H9 (cell line): ENCODE data around the gene COL27A1. TPM values are rescaled to one million over a fixed set of nuclear protein-coding genes. Genes with fewer than 3 reads are reported as not detected.

Experiments
- DNase-seq: peaks from one replicate; pipeline ENCODE4 v3.0.0-alpha.2; 2017
- H2AFZ ChIP-seq: one replicate; pipeline ENCODE4 v1.6.1; 2013; ENCODE audit warnings: mild to moderate bottlenecking, low read length, control low read depth, moderate library complexity
- H2AK5ac ChIP-seq: 2 replicates; pipeline ENCODE4 v1.6.1; 2013; ENCODE audit warnings: low read length, control low read depth, mixed read lengths; ENCODE audit not compliant: insufficient read length
- H2BK120ac ChIP-seq: one replicate; pipeline ENCODE4 v1.6.1; 2013; ENCODE audit warnings: low read depth, mild to moderate bottlenecking, low read length, control low read depth, inconsistent platforms; ENCODE audit not compliant: poor library complexity, severe bottlenecking
- H2BK12ac ChIP-seq: 2 replicates; pipeline ENCODE4 v1.6.1; 2013; ENCODE audit warnings: low read length, control low read depth, mixed read lengths, low read depth; ENCODE audit not compliant: insufficient read length
- H2BK15ac ChIP-seq: 2 replicates; pipeline ENCODE4 v1.6.1; 2013; ENCODE audit warnings: low read depth, low read length, control low read depth
- H2BK20ac ChIP-seq: one replicate; pipeline ENCODE4 v1.6.1; 2013; ENCODE audit warnings: low read depth, mild to moderate bottlenecking, low read length, control low read depth, inconsistent platforms; ENCODE audit not compliant: poor library complexity, severe bottlenecking
- H2BK5ac ChIP-seq: 2 replicates; pipeline ENCODE4 v1.6.1; 2013; ENCODE audit warnings: low read length, control low read depth, mixed read lengths; ENCODE audit not compliant: insufficient read length
- H3K14ac ChIP-seq: 2 replicates; pipeline ENCODE4 v1.6.1; 2013; ENCODE audit warnings: low read length, control low read depth; ENCODE audit not compliant: insufficient read depth
- H3K18ac ChIP-seq: 2 replicates; pipeline ENCODE4 v1.6.1; 2013; ENCODE audit warnings: low read depth, mild to moderate bottlenecking, mixed read lengths, low read length, control low read depth; ENCODE audit not compliant: insufficient read length
- H3K23ac ChIP-seq: 2 replicates; pipeline ENCODE4 v1.6.1; 2013; ENCODE audit warnings: low read length, control low read depth, mixed read lengths, low read depth; ENCODE audit not compliant: insufficient read length
- H3K23me2 ChIP-seq: 2 replicates; pipeline ENCODE4 v1.6.1; 2013; ENCODE audit warnings: low read depth, mild to moderate bottlenecking, mixed read lengths, low read length, control low read depth; ENCODE audit not compliant: insufficient read length, poor library complexity, severe bottlenecking
- H3K27ac ChIP-seq: 2 replicates; pipeline ENCODE4 v1.5.1; 2013; ENCODE audit warnings: low read length, control low read depth, mixed read lengths, low read depth; ENCODE audit not compliant: insufficient read length
- H3K27me3 ChIP-seq: 2 replicates; pipeline ENCODE4 v1.6.1; 2013; ENCODE audit warnings: low read length, control low read depth, inconsistent platforms; ENCODE audit not compliant: insufficient read depth
- H3K4ac ChIP-seq: 2 replicates; pipeline ENCODE4 v1.6.1; 2013; ENCODE audit warnings: low read depth, mild to moderate bottlenecking, control low read depth, inconsistent platforms, low read length, moderate library complexity
- H3K4me1 ChIP-seq: 2 replicates; pipeline ENCODE4 v1.6.1; 2013; ENCODE audit warnings: low read length, control low read depth, inconsistent platforms; ENCODE audit not compliant: insufficient read depth
- H3K4me2 ChIP-seq: 2 replicates; pipeline ENCODE4 v1.6.1; 2013; ENCODE audit warnings: low read length, control low read depth, mixed read lengths; ENCODE audit not compliant: insufficient read length, insufficient read depth
- H3K56ac ChIP-seq: 2 replicates; pipeline ENCODE4 v1.6.1; 2013; ENCODE audit warnings: low read depth, mild to moderate bottlenecking, mixed read lengths, low read length, control low read depth; ENCODE audit not compliant: insufficient read length
- H3K79me1 ChIP-seq: 2 replicates; pipeline ENCODE4 v1.6.1; 2013; ENCODE audit warnings: low read depth, mild to moderate bottlenecking, moderate library complexity, low read length, control low read depth, inconsistent platforms; ENCODE audit not compliant: insufficient read depth, poor library complexity, severe bottlenecking
- H3K79me2 ChIP-seq: 2 replicates; pipeline ENCODE4 v1.6.1; 2013; ENCODE audit warnings: low read length, control low read depth, inconsistent platforms; ENCODE audit not compliant: insufficient read depth
- H3K9ac ChIP-seq: 2 replicates; pipeline ENCODE4 v1.6.1; 2013; ENCODE audit warnings: low read length, control low read depth, mixed read lengths; ENCODE audit not compliant: insufficient read length; ENCODE audit errors: extremely low read depth
- H3K9me3 ChIP-seq: one replicate; pipeline ENCODE4 v1.6.1; 2013; ENCODE audit warnings: low read depth, low read length, inconsistent platforms; ENCODE audit not compliant: control insufficient read depth
- H3T11ph ChIP-seq: one replicate; pipeline ENCODE4 v1.6.1; 2013; ENCODE audit warnings: mild to moderate bottlenecking, low read length, control low read depth, inconsistent platforms
- H4K20me1 ChIP-seq: one replicate; pipeline ENCODE4 v1.6.1; 2013; ENCODE audit not compliant: control insufficient read depth, insufficient read length, insufficient read depth
- H4K5ac ChIP-seq: 2 replicates; pipeline ENCODE4 v1.6.1; 2013; ENCODE audit warnings: low read depth, mild to moderate bottlenecking, mixed read lengths, low read length, control low read depth; ENCODE audit not compliant: insufficient read length
- H4K8ac ChIP-seq: replicated peaks from 2 replicates; pipeline ENCODE4 v1.6.1; 2013; ENCODE audit warnings: low read length, control low read depth, mixed read lengths, low read depth; ENCODE audit not compliant: insufficient read length
- H4K91ac ChIP-seq: 2 replicates; pipeline ENCODE4 v1.6.1; 2013; ENCODE audit warnings: low read depth, mild to moderate bottlenecking, moderate library complexity, mixed read lengths, low read length, control low read depth; ENCODE audit not compliant: insufficient read length
- H3K27ac Mint-ChIP-seq, 3 experiments: 2 replicates in 2 of 3; 3 replicates in 1 of 3; pipeline ENCODE4 v1.8.0; 2020 to 2021; ENCODE audit warnings: mixed read lengths in 3 of 3, mild to moderate bottlenecking in 1 of 3, moderate library complexity in 1 of 3
- H3K27me3 Mint-ChIP-seq: 2 replicates; pipeline ENCODE4 v1.8.0; 2021; ENCODE audit warnings: low read depth, mild to moderate bottlenecking, moderate library complexity, mixed read lengths
- H3K36me3 Mint-ChIP-seq, 3 experiments: 2 replicates in 2 of 3; 3 replicates in 1 of 3; pipeline ENCODE4 v1.8.0; 2020 to 2021; ENCODE audit warnings: low read depth in 3 of 3, mixed read lengths in 3 of 3; ENCODE audit not compliant: insufficient read depth in 1 of 3
- H3K4me1 Mint-ChIP-seq, 2 experiments: 2 replicates each; pipeline ENCODE4 v1.8.0; 2020; ENCODE audit warnings: mixed read lengths in 2 of 2
- H3K4me3 Mint-ChIP-seq, 2 experiments: 2 replicates in 1 of 2; 3 replicates in 1 of 2; pipeline ENCODE4 v1.8.0; 2020 to 2021; ENCODE audit warnings: mild to moderate bottlenecking in 2 of 2, mixed read lengths in 2 of 2, moderate library complexity in 1 of 2
- H3K9me3 Mint-ChIP-seq, 2 experiments: 2 replicates in 1 of 2; 3 replicates in 1 of 2; pipeline ENCODE4 v1.8.0; 2020; ENCODE audit warnings: mild to moderate bottlenecking in 2 of 2, mixed read lengths in 2 of 2, moderate library complexity in 1 of 2
- CTCF ChIP-seq: fragments of 200-600 bp; sonication (generic); conservative IDR thresholded peaks from 3 replicates; pipeline ENCODE4 v1.8.0; 2021; ENCODE audit warnings: antibody characterized with exemption, mild to moderate bottlenecking
- WGBS: extraction: QIAGEN DNeasy Blood & Tissue Kit; methylation state at CpG from one replicate; pipeline ENCODE4 v1.1.7; 2013; ENCODE audit warnings: missing lambda C conversion rate, low lambda C conversion rate, mixed read lengths; ENCODE audit not compliant: insufficient read length; ENCODE audit errors: extremely low coverage; 5-methylcytosine and 5-hydroxymethylcytosine counted together
- total RNA-seq: library from RNA; stranded (reverse); gene quantifications from 2 replicates; pipeline ENCODE4 v1.2.1, GENCODE V29; 2021

Gene COL27A1
- total RNA-seq, 1 experiment from 2014 or later: 17.9 TPM

GRCh38 chr9:114151426-114151956, 3.8 kb upstream of the COL27A1 start:
- no peaks in the 10 kb centered on the region; a peak in 1 of 5 replicates for H3K9me3 Mint-ChIP-seq
- H3K23me2 ChIP-seq: peaks cover 13% of the 10 kb centered on the region
- H3K56ac ChIP-seq: no peak overlapping the region
- no peaks in the 10 kb centered on the region for H3K9me3 ChIP-seq
- H4K8ac ChIP-seq: no peak overlapping the region
- H3K4me2 ChIP-seq: no peak overlapping the region
- no peak overlapping the region for H3K14ac ChIP-seq
- H2BK5ac ChIP-seq: no peak overlapping the region
- peaks cover 79% of the 10 kb centered on the region for H3K27me3 Mint-ChIP-seq
- H3K27ac ChIP-seq: no peak overlapping the region
- no peak overlapping the region for H2AK5ac ChIP-seq
- no peak overlapping the region for H2AFZ ChIP-seq
- no peak overlapping the region for H3K18ac ChIP-seq
- no CpG with 5 or more reads among the region's 5 CpGs for WGBS
- no peak overlapping the region for H3T11ph ChIP-seq
- no peak overlapping the region for H3K9ac ChIP-seq
- no peak for TF ChIP-seq CTCF
- H3K79me2 ChIP-seq: no peaks in the 10 kb centered on the region
- H3K4me1 Mint-ChIP-seq: peaks cover 24% of the 10 kb centered on the region in 2 experiments
- H3K27ac Mint-ChIP-seq: no peak overlapping the region
- H3K4me1 ChIP-seq: no peaks in the 10 kb centered on the region
- H3K4me3 Mint-ChIP-seq: no peak overlapping the region; a peak in 1 of 5 replicates
- H3K4ac ChIP-seq: no peak overlapping the region
- peaks cover 10% of the 10 kb centered on the region for H3K27me3 ChIP-seq
- no peak overlapping the region for H4K91ac ChIP-seq
- no peaks in the 10 kb centered on the region for H3K36me3 Mint-ChIP-seq
- H4K5ac ChIP-seq: no peak overlapping the region
- H3K23ac ChIP-seq: no peak overlapping the region
- DNase-seq: no peak
- H2BK15ac ChIP-seq: no peak overlapping the region
- H2BK20ac ChIP-seq: no peak overlapping the region
- H2BK120ac ChIP-seq: no peak overlapping the region
- no peak overlapping the region for H2BK12ac ChIP-seq
- no peaks in the 10 kb centered on the region for H3K79me1 ChIP-seq
- no peaks in the 10 kb centered on the region for H4K20me1 ChIP-seq
